COR-L47 (cell line): Measurements from ENCODE around the gene STBD1.
A peak's percentile ranks its signal among the peaks of the same experiment; 100 is the strongest.
"Not testable (repeated sequence)": the region's sequence is repeated elsewhere in the genome, so short reads cannot be mapped to it uniquely, and the experiment has no call there.

ENCODE experiments used
- DNase-seq: peaks from one replicate; lab custom pipeline; 2025; lab: John Stamatoyannopoulos, UW

The STBD1 gene

GRCh38 chr4:76283900-76284299 lies 22.6 kb upstream of the STBD1 start:
- no peak for DNase-seq

- DNase-seq = not testable (repeated sequence)
Observed at GRCh38 chr4:76287811-76288210, 18.7 kb upstream of the STBD1 start.

GRCh38 chr4:76292730-76293129 lies 13.8 kb upstream of the STBD1 start:
- DNase-seq = no peak

- DNase-seq = no peak
Observed at GRCh38 chr4:76293772-76294171, 12.8 kb upstream of the STBD1 start.

GRCh38 chr4:76296286-76296820 lies 10.2 kb upstream of the STBD1 start:
- DNase-seq = no peak

- no peak for DNase-seq
Observed at GRCh38 chr4:76298227-76298626, 8.3 kb upstream of the STBD1 start.

- DNase-seq = no peak
Observed at GRCh38 chr4:76300012-76300411, 6.5 kb upstream of the STBD1 start.

GRCh38 chr4:76301068-76301774 lies 5.3 kb upstream of the STBD1 start:
- no peak for DNase-seq

GRCh38 chr4:76301775-76302162 lies 4.8 kb upstream of the STBD1 start:
- no peak for DNase-seq

GRCh38 chr4:76302826-76303438 lies 3.6 kb upstream of the STBD1 start:
- DNase-seq = no peak

GRCh38 chr4:76305033-76305687 lies 1.4 kb upstream of the STBD1 start:
- no peak for DNase-seq

GRCh38 chr4:76306882-76307659 lies 538 bp downstream of the STBD1 start:
- DNase-seq = peak; percentile 11

GRCh38 chr4:76307660-76308014 lies 1.1 kb downstream of the STBD1 start:
- DNase-seq = no peak

- DNase-seq = no peak
Observed at GRCh38 chr4:76308548-76308947, 2.0 kb downstream of the STBD1 start.

GRCh38 chr4:76309939-76310550 lies 3.5 kb downstream of the STBD1 start:
- no peak for DNase-seq

- no peak for DNase-seq
Observed at GRCh38 chr4:76310683-76311082, 4.2 kb downstream of the STBD1 start.

- DNase-seq = no peak
Observed at GRCh38 chr4:76311896-76312331, 5.4 kb downstream of the STBD1 start.

- no peak for DNase-seq
Observed at GRCh38 chr4:76312457-76312856, 5.9 kb downstream of the STBD1 start.

- DNase-seq = no peak
Observed at GRCh38 chr4:76313547-76313946, 7.0 kb downstream of the STBD1 start.

GRCh38 chr4:76315267-76315918 lies 8.9 kb downstream of the STBD1 start:
- DNase-seq = no peak

GRCh38 chr4:76316131-76316530 lies 9.6 kb downstream of the STBD1 start:
- no peak for DNase-seq
